Body of pancreas (tissue), 4 donors: Measurements from ENCODE around the gene PHYHIPL.

Experiments used
- POLR2A ChIP-seq, 3 donors: fragments of 450-650 bp; IDR thresholded peaks; one replicate each; pipeline ENCODE4 v1.6.1; 2016; ENCODE audit warnings: antibody characterized with exemption in 3 of 3, mild to moderate bottlenecking in 2 of 3
- TF ChIP-seq, protein P1 (sequence below), 7 experiments: fragments of 450-650 bp in 4 of 7; fragments of 200-600 bp in 3 of 7; sonication (generic) in 3 of 7; IDR thresholded peaks; one replicate each; pipeline ENCODE4 v1.5.1; 2016 to 2019; ENCODE audit warnings: antibody characterized with exemption in 7 of 7

DNA sequence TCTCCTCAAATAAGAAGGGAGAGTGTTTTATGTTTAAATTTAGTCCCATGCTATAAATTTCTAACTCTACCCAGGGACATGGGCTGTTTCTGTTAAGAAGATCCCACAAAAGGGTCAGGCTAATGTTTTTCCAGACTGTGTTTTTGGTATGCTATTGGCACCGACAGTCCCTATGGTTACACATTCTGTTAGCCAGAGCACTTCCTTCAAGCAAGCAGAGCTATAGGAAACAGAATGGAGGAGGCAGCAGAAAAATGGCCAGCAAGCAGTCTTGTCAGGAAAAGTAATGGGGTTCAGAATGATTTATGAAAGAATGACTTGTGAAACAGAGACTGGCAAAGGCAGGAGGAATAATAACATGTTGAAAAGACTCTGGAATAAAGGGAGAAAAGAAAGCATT, 44.8 kb upstream of the PHYHIPL start:
- TF ChIP-seq, protein P1, sequence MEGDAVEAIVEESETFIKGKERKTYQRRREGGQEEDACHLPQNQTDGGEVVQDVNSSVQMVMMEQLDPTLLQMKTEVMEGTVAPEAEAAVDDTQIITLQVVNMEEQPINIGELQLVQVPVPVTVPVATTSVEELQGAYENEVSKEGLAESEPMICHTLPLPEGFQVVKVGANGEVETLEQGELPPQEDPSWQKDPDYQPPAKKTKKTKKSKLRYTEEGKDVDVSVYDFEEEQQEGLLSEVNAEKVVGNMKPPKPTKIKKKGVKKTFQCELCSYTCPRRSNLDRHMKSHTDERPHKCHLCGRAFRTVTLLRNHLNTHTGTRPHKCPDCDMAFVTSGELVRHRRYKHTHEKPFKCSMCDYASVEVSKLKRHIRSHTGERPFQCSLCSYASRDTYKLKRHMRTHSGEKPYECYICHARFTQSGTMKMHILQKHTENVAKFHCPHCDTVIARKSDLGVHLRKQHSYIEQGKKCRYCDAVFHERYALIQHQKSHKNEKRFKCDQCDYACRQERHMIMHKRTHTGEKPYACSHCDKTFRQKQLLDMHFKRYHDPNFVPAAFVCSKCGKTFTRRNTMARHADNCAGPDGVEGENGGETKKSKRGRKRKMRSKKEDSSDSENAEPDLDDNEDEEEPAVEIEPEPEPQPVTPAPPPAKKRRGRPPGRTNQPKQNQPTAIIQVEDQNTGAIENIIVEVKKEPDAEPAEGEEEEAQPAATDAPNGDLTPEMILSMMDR (IDR thresholded peaks at IDR 0.05), result no peak
- TF ChIP-seq POLR2A (IDR thresholded peaks at IDR 0.05), result no peak
